ENCODE measurements around the gene LRRTM4.
"Not testable (repeated sequence)": the region's sequence is repeated elsewhere in the genome, so short reads cannot be mapped to it uniquely, and the experiment has no call there.

LRRTM4 gene

GRCh38 chr2:77309725-77310124 lies 212.5 kb downstream of the LRRTM4 start:
- no peak for DNase-seq

GRCh38 chr2:77301441-77301840 lies 220.7 kb downstream of the LRRTM4 start:
- no peak for DNase-seq

GRCh38 chr2:77296791-77297190 lies 225.4 kb downstream of the LRRTM4 start:
- no peak for DNase-seq

- DNase-seq = no peak
Measured at GRCh38 chr2:77294474-77294873, 227.7 kb downstream of the LRRTM4 start.

- no peak for DNase-seq
Measured at GRCh38 chr2:77284353-77284752, 237.8 kb downstream of the LRRTM4 start.

- no peak for DNase-seq
Measured at GRCh38 chr2:77271262-77271661, 250.9 kb downstream of the LRRTM4 start.

- no peak for DNase-seq
Measured at GRCh38 chr2:77270433-77270832, 251.7 kb downstream of the LRRTM4 start.

- DNase-seq = no peak
Measured at GRCh38 chr2:77268626-77269025, 253.6 kb downstream of the LRRTM4 start.

GRCh38 chr2:77232909-77233425 lies 289.2 kb downstream of the LRRTM4 start:
- no peak for DNase-seq

GRCh38 chr2:77228391-77228790 lies 293.8 kb downstream of the LRRTM4 start:
- DNase-seq = no peak

- no peak for DNase-seq
Measured at GRCh38 chr2:77210725-77211124, 311.5 kb downstream of the LRRTM4 start.

- DNase-seq = no peak
Measured at GRCh38 chr2:77207331-77207730, 314.8 kb downstream of the LRRTM4 start.

GRCh38 chr2:77201755-77202154 lies 320.4 kb downstream of the LRRTM4 start:
- no peak for DNase-seq

- no peak for DNase-seq
Measured at GRCh38 chr2:77199411-77199810, 322.8 kb downstream of the LRRTM4 start.

- no peak for DNase-seq
Measured at GRCh38 chr2:77193858-77194448, 328.2 kb downstream of the LRRTM4 start.

- DNase-seq = no peak
Measured at GRCh38 chr2:77192811-77193289, 329.3 kb downstream of the LRRTM4 start.

GRCh38 chr2:77191665-77192064 lies 330.5 kb downstream of the LRRTM4 start:
- no peak for DNase-seq

- no peak for DNase-seq
Measured at GRCh38 chr2:77190721-77191346, 331.3 kb downstream of the LRRTM4 start.

GRCh38 chr2:77185052-77185451 lies 337.1 kb downstream of the LRRTM4 start:
- no peak for DNase-seq

GRCh38 chr2:77179297-77179696 lies 342.9 kb downstream of the LRRTM4 start:
- DNase-seq = no peak

GRCh38 chr2:77175266-77175780 lies 346.9 kb downstream of the LRRTM4 start:
- not testable (repeated sequence) for DNase-seq

- DNase-seq = no peak
Measured at GRCh38 chr2:77169426-77169825, 352.8 kb downstream of the LRRTM4 start.

GRCh38 chr2:77164021-77164420 lies 358.2 kb downstream of the LRRTM4 start:
- not testable (repeated sequence) for DNase-seq

GRCh38 chr2:77161009-77161408 lies 361.2 kb downstream of the LRRTM4 start:
- no peak for DNase-seq
